Measurements from ENCODE around the gene SLC9A7. TPM values are rescaled to one million over a fixed set of nuclear protein-coding genes. Genes with fewer than 3 reads are reported as not detected.

SLC9A7 gene
- total RNA-seq, 2 donors from 2014 or later: 6.5 to 7.5 TPM

DNA sequence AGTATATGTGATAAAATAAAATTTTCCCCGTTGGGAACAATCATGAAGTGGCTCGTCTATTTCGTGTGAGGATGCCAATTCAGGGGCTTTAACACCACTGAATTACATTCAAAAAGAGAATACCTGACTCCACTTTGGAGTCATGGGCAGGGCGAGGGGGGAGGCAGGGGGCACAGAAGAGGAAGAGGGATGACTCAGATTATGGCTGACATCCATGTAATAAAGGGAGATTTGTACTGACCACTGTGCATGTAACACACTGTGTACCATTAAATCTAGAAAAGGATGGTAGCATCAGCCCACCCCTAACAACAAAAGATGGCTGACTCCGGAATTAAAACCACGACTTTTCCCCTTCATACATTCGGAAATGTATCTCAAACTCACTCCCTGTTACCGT, 1.3 kb downstream of the SLC9A7 start:
- Histone ChIP-seq H3K9me3 (peaks cover 0 to 8% of the 10 kb centered on the region in 2 donors), H3K36me3 (no peaks in the 10 kb centered on the region), H3K27me3 (no peaks in the 10 kb centered on the region), H3K27ac (no peak overlapping the region), H3K4me1 (no peaks in the 10 kb centered on the region), H3K4me3 (no peak overlapping the region)
- TF ChIP-seq, protein P1, sequence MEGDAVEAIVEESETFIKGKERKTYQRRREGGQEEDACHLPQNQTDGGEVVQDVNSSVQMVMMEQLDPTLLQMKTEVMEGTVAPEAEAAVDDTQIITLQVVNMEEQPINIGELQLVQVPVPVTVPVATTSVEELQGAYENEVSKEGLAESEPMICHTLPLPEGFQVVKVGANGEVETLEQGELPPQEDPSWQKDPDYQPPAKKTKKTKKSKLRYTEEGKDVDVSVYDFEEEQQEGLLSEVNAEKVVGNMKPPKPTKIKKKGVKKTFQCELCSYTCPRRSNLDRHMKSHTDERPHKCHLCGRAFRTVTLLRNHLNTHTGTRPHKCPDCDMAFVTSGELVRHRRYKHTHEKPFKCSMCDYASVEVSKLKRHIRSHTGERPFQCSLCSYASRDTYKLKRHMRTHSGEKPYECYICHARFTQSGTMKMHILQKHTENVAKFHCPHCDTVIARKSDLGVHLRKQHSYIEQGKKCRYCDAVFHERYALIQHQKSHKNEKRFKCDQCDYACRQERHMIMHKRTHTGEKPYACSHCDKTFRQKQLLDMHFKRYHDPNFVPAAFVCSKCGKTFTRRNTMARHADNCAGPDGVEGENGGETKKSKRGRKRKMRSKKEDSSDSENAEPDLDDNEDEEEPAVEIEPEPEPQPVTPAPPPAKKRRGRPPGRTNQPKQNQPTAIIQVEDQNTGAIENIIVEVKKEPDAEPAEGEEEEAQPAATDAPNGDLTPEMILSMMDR (IDR thresholded peaks at IDR 0.05): no peak
- no peak for DNase-seq (ENCODE audit: low spot score)

DNA sequence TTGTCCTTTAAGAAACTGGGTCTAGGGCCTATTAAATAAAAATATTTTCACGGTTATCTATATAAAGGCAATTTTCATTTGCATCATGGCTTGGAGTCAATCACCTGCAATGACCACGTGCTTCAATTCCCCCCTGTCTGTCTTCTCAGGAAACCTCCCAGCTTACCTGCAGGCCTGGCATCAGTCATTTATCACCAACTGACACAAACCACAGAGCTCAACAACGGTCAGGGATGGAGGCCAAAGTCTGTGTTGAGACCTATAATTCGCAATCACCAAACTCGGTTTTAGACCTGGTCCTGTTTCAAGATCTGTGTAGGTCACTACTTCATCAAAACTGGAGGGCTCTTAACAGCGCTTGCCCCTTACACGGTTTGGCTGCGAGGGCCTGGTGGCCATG, 1.9 kb downstream of the SLC9A7 start:
- Histone ChIP-seq H3K4me1 (no peaks in the 10 kb centered on the region), H3K4me3 (no peak overlapping the region), H3K36me3 (no peaks in the 10 kb centered on the region), H3K27me3 (no peaks in the 10 kb centered on the region), H3K9me3 (peaks cover 0 to 3% of the 10 kb centered on the region in 2 donors), H3K27ac (no peak overlapping the region)
- DNase-seq (ENCODE audit: low spot score): no peak
- TF ChIP-seq, protein P1 (IDR thresholded peaks at IDR 0.05): no peak

DNA sequence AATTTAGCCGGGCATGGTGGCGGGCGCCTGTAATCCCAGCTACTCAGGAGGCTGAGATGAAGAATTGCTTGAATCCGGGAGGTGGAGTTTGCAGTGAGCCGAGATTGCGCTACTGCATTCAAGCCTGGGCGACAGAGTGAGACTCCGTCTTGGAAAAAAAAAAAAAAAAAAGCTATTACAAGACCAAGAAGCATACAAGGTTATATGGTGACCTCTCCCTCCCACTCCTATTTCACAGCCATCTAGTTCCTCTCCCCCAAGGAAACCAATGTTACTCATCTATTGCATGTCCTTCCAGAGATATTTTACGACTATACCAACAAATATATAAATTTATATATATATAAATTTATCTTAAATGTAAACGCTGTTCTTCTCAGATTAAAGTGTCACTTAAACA, 3.2 kb downstream of the SLC9A7 start:
- Histone ChIP-seq H3K36me3 (no peaks in the 10 kb centered on the region), H3K9me3 (no peaks in the 10 kb centered on the region), H3K27me3 (no peaks in the 10 kb centered on the region), H3K27ac (no peak overlapping the region), H3K4me1 (no peaks in the 10 kb centered on the region), H3K4me3 (no peak overlapping the region)
- TF ChIP-seq, protein P1 (IDR thresholded peaks at IDR 0.05): no peak
- DNase-seq (ENCODE audit: low spot score): no peak

DNA sequence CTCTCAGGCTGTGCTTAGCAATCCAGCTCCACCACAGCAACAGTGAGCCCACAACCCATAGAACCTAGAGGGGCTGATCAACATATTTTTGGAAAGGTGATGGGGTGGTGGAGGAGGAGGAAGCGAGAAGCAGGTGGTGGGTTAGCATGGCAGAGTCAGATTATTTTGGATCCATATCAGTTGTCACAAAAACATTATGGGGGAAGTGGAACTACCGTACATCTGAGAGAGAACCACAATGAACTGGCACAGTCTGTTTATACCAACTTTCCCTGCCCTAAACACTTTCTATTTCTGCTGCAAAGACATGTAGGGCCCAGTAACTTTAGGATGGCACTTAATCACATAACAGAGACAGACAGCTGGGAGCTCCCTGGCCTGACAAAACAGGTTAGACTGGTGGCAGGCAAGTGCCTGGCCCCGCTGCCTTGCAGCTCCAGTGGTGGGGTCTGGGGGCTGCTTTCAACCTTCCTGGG, 4.3 kb downstream of the SLC9A7 start:
- no peaks in the 10 kb centered on the region for H3K27me3 ChIP-seq
- TF ChIP-seq, protein P1 (IDR thresholded peaks at IDR 0.05): no peak
- H3K27ac ChIP-seq: no peak overlapping the region
- no peak for DNase-seq (ENCODE audit: low spot score)
- no peak overlapping the region for H3K4me3 ChIP-seq
- no peaks in the 10 kb centered on the region for H3K9me3 ChIP-seq
- no peaks in the 10 kb centered on the region for H3K36me3 ChIP-seq
- H3K4me1 ChIP-seq: no peaks in the 10 kb centered on the region

DNA sequence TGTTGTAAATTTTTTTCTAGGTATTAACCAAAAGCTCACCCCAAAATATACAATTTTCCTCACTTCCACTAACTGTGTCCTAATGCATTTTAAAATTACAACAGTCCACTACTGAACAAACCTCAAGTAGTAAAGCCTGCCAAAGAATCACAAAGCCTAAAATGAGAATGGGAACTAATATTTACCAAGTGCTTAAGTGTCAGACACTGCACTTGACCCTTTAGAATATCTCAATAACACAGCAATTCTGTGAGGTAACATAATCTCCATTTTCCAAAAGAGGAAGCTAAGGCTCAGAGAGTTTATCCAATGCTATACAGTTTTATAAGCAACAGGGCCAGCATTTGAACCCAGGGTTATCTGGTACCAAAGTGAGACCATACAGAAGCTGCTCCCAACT, 4.9 kb downstream of the SLC9A7 start:
- Histone ChIP-seq H3K4me1 (no peaks in the 10 kb centered on the region), H3K27ac (no peak overlapping the region), H3K36me3 (no peaks in the 10 kb centered on the region), H3K4me3 (no peak overlapping the region), H3K9me3 (no peaks in the 10 kb centered on the region), H3K27me3 (no peaks in the 10 kb centered on the region)
- DNase-seq (ENCODE audit: low spot score): no peak
- TF ChIP-seq, protein P1 (IDR thresholded peaks at IDR 0.05): no peak

DNA sequence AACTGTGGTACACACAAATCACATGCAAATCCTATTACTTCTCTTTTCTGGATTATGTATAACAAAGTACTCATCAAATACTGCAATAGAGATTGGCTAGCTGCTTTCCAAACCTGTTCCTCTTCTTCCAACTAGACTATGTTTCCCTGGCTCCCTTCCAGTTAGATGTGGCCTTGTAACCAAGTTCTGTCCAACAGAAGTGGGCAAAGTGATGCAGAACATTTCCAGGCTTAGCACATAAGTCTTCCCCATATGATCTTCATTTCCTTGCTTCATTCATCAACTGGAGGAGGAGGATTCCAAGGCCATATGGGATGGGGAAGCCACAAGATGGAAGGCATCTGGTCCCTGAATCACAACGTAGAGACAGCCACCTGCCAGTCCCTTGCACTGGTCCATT, 8.0 kb downstream of the SLC9A7 start:
- TF ChIP-seq, protein P1 (IDR thresholded peaks at IDR 0.05): no peak
- no peaks in the 10 kb centered on the region for H3K27me3 ChIP-seq
- H3K27ac ChIP-seq: no peak overlapping the region
- no peaks in the 10 kb centered on the region for H3K9me3 ChIP-seq
- no peak overlapping the region for H3K4me3 ChIP-seq
- no peaks in the 10 kb centered on the region for H3K4me1 ChIP-seq
- no peak for DNase-seq (ENCODE audit: low spot score)
- no peaks in the 10 kb centered on the region for H3K36me3 ChIP-seq
